Right ventricle myocardium superior (tissue), 1 donor: ENCODE measurements around the gene SWSAP1. TPM values are rescaled to one million over a fixed set of nuclear protein-coding genes. Genes with fewer than 3 reads are reported as not detected.
A peak's percentile ranks its signal among the peaks of the same experiment; 100 is the strongest.
"Not testable (repeated sequence)": the region's sequence is repeated elsewhere in the genome, so short reads cannot be mapped to it uniquely, and the experiment has no call there.

ENCODE experiments used
- ATAC-seq: fragments of 200-7000 bp; cut with Tn5 transposase; one replicate; pipeline ENCODE4 v1.9.1; 2020; ENCODE audit warnings: mild to moderate bottlenecking; ENCODE audit not compliant: poor library complexity
- DNase-seq: peaks from one replicate; pipeline ENCODE4 v3.0.0-alpha.2; 2020
- intact Hi-C: fragments of 100-400 bp; cut with DNase I; formaldehyde crosslinking; loops from one replicate; pipeline ENCODE4 v1.11.2; 2022
- long read RNA-seq: library from polyadenylated mRNA; unstranded; transcript quantifications from one replicate; pipeline ENCODE4 v2.0.0, GENCODE V29; 2021
- total RNA-seq: library from RNA; stranded (reverse); fragmentation: NEBNext Ultra II Directional; extraction: Animal tissue kit (Norgen Biotek cat#: 25700); gene quantifications from one replicate; pipeline ENCODE4 v1.2.1, GENCODE V29; 2021
- donor health status: DM: no; HTN: yes; CAD: no; lungs with severe emphysema.

Gene SWSAP1
- total RNA-seq: 1.2 TPM
- long read RNA-seq, transcript SWSAP1-201 (2 exons, 1,684 nt): major isoform, 6 of 6 reads
- long read RNA-seq, partial matches to known transcripts: 0 of 6 reads
- long read RNA-seq, other reads (novel, unspliced or antisense): 0 of 6 reads

- ATAC-seq (peak; percentile 95), DNase-seq (peak; percentile 99)
- intact Hi-C loops: no loop called here
Observed at GRCh38 chr19:11374433-11375142, at the start of gene SWSAP1. Gene SWSAP1, plus strand, starts transcription at chr19:11374666. Its CDS starts 15 bp downstream, at chr19:11374681.

DNA sequence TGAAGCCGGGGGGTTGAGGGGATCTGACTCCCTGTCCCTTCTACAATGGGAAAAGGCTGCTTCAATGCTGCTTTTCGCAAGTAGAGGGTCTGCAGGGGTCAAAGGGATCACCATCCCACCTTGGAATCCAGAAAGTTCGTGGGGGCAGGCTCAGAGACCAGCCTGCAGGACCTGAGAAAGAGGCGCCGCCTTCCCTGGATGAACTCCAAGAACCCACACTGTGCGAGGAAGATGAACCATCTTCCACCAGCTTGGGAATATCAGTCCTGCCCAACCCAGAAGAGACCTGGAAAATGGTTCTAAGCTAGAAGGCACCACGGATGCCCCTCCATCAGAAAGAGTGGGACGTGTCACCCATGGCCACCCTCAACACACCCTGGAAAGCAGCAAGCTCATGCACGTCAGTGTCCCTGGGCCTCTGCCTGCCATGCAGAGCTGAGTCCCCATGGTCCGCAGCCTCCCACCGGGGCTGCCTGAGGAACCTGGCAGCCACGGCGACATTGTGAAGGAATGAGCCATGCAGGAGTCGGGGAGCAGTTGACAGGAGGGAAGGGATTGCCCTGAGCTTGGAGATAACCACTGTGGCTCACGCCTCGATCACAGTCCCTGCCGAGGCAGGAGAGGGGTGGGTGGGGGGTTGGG lies 49.6 kb upstream of the SWSAP1 start:
- ATAC-seq (no peak), DNase-seq (peak; percentile 44)

DNA sequence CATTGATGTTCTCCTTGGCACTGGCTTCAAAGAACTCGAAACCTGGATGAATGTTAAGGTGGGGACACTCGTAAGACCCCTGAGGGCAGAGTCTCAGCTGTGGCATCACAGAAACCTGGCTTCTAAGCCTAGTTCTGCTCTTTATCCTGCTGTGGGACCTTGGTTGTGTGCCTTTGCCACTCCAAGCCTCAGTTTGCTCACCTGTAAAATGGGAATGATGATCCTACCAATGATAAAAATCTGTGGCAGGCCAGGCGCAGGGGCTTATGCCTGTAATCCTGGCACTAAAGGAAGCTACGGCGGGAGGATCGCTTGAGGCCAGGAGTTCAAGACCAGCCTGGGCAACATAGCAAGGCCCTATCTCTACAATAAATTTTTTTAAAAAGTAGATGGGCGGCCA lies 48.9 kb upstream of the SWSAP1 start:
- no peak for DNase-seq
- intact Hi-C loops: no loop called here
- no peak for ATAC-seq

More for the DNA sequence above, 49.6 kb upstream of the SWSAP1 start:
- intact Hi-C loops: no loop called here

- intact Hi-C loops: no loop called here
- no peak for DNase-seq
- ATAC-seq: no peak
Observed at GRCh38 chr19:11330127-11330526, 44.3 kb upstream of the SWSAP1 start.

- intact Hi-C loops: no loop called here
- ATAC-seq: no peak
- DNase-seq: no peak
Observed at GRCh38 chr19:11331502-11331901, 43.0 kb upstream of the SWSAP1 start.

DNA sequence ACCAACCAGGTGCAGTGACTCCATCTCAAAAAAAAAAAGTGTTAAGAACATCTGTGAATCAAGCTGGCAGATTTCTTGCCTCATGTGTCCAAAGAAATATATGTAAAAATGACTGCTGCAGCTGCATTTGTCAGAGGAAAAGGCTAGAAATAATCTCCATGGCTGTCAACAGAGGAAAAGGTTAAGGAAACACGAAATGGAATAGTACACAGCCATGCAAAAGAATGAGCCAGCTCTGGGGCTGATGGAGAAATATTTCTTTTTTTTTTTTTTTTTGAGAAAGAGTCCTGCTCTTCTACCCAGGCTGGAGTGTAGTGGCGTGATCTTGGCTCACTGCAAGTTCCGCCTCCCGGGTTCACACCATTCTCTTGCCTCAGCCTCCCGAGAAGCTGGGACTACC lies 41.6 kb upstream of the SWSAP1 start:
- no peak for ATAC-seq
- intact Hi-C loops: no loop called here
- DNase-seq: no peak

DNA sequence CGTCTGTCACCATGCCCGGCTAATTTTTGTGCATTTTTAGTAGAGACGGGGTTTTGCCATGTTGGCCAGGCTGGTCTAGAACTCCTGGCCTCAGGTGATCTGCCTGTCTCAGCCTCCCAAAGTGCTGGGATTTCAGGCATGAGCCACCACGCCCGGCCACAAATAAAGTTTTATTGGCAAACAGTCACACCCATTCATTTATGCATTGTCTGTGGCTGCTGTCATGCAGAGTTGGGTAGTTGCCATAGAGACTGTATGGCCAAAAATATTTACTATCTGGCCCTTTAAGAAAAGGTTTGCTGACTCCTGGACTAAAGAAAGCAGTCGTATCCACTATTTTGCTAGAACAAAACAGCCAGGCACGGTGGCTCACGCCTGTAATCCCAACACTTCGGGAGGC lies 40.6 kb upstream of the SWSAP1 start:
- ATAC-seq, DNase-seq, intact Hi-C loops: not testable (repeated sequence)

DNA sequence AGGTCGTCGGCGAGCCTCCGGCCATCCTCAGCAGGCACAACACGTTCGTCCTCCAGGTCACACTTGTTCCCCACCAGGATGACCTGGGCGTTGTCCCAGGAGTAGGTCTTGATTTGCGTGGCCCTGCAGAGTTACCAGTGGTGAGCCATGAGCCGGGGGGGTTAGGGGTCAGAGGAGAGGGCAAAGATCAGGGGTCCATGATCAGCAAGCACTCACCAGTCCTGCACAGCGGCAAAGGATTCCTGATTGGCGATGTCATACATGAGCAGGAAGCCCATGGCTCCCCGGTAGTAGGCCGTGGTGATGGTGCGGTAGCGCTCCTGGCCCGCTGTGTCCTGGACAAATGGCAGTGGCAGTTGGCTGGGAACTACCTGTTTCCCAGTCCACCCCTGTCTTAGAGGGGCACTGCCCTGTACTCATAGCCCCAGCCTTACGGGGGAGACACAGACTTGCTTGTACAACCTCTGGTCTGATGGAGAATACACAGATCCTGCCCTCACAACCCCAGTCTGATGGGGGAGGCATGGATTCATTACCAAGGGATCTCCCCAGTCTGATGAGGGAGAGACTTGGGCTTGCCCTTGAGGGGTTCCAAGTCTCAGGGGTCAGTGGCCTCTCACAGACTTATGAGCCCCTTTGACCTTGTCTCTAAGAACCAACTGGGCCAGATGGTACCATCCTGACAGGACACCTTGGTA lies 38.9 kb upstream of the SWSAP1 start:
- intact Hi-C loops: no loop called here

GRCh38 chr19:11337080-11337479 lies 37.4 kb upstream of the SWSAP1 start:
- DNase-seq: no peak
- no peak for ATAC-seq

More for the DNA sequence above, 38.9 kb upstream of the SWSAP1 start:
- DNase-seq (no peak), ATAC-seq (no peak)

DNA sequence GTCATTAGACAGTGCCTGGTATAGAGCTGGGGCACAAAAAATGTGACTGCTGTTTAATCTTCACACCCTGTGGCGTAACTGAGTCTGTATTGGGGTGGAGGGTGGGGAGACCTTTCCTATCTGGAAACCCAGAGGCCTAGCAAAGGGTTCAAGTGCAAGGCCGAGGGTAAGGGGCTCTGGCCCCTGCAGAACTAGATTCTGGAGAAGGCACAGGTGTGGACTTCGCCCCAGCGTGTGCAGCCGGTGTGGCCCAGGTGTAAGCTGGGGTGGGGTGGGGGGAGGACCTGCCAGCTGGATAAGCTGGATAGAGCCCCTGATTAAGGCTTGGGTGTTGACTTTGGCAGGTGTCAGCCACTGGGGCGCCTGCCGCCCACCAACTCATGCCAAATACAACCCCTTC lies 36.3 kb upstream of the SWSAP1 start:
- intact Hi-C loops: no loop called here
- ATAC-seq (no peak), DNase-seq (no peak)

More at GRCh38 chr19:11337080-11337479, 37.4 kb upstream of the SWSAP1 start:
- intact Hi-C loops: no loop called here

DNA sequence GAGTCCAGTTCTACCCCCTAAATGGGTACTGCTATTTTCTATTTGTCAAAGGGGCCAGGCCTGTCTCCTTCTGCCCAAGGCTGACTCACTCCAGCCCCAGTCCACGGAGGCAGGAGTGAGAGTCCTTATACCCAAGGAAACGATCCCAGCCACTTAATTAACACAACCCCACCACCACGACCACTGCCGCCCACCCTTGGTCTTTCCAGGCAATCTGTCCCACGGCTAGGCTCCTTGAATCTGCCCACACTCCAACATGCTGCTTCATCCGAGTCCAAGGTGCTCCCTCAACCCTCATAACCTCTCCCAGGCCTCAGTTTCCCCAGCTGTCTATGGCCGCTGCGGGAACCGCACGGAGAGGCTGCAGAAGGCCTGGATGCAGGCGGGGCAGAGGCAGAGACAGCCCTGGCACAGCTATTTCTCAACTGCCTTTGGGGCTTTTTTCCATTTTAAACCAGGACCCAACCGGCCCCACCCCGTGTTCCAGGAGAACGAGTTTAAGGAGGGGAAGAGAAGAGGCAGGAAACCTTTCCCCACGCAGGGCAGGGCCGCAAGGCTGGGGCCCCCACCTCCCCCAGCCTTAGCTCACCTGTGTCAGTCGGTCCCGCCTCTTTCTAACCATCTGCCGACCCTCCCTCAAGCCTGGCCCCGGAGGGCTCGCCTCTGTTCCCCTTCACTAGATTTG lies 35.8 kb upstream of the SWSAP1 start:
- intact Hi-C loops: no loop called here
- ATAC-seq: peak; percentile 21
- DNase-seq: no peak

GRCh38 chr19:11339254-11340098 lies 35.0 kb upstream of the SWSAP1 start, which contains the start of gene RAB3D:
Gene RAB3D, minus strand, starts transcription at chr19:11339657. Its CDS starts 2,258 bp downstream, at chr19:11337399.
- ATAC-seq (peak; percentile 97), DNase-seq (peak; percentile 96)
- intact Hi-C loops: no loop called here

DNA sequence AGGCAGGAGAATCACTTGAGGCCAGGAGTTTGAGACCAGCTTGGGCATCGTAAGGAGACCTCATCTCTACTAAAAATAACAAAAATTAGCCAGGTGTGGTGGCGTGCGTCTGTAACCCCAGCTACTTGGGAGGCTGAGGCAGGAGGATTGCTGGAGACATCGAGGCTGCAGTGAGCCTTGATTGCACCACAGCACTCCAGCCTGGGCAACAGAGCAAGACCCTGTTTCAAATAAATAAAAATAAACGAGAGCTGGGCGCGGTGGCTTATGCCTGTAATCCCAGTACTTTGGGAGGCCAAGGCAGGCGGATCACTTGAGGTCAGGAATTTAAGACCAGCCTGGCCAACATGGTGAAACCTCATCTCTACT lies 34.4 kb upstream of the SWSAP1 start:
- intact Hi-C loops, DNase-seq, ATAC-seq: not testable (repeated sequence)

DNA sequence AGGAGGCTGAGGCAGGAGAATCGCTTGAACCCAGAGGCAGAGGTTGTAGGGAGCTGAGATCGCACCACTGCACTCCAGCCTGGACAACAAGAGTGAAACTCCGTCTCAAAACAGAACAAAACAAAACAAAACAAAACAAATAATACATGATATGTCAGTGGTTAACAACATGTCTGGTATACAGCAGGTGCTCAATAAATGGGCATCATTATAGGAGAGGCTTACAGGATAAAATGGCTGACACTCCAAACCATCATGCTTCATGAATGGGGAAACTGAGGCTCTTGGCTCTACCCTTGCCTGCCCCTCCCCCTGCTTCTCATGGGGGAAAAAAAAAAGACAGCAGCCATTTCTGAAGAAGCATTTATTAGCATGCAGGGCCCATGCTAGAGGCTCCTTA lies 32.0 kb upstream of the SWSAP1 start:
- DNase-seq (no peak), ATAC-seq (no peak)
- intact Hi-C loops: no loop called here

GRCh38 chr19:11345122-11345803 lies 29.2 kb upstream of the SWSAP1 start:
- no peak for ATAC-seq
- no peak for DNase-seq
- intact Hi-C loops: no loop called here

- peak; percentile 98 for DNase-seq
- peak; percentile 96 for ATAC-seq
- intact Hi-C loops: no loop called here
Observed at GRCh38 chr19:11346104-11346940, 28.1 kb upstream of the SWSAP1 start, which contains the start of the genes CCDC159 and TMEM205. Gene CCDC159, plus strand, starts transcription at chr19:11346519. Its CDS starts 88 bp downstream, at chr19:11346607. Gene TMEM205, minus strand, starts transcription at chr19:11346268. Its CDS starts 649 bp downstream, at chr19:11345619.
